ELR (cell line): Measurements from ENCODE around the gene COG8.

Experiments used
- DNase-seq: peaks from one replicate; pipeline ENCODE4 v3.0.0-alpha.2; 2015; ENCODE audit warnings: low read depth

The COG8 gene

DNA sequence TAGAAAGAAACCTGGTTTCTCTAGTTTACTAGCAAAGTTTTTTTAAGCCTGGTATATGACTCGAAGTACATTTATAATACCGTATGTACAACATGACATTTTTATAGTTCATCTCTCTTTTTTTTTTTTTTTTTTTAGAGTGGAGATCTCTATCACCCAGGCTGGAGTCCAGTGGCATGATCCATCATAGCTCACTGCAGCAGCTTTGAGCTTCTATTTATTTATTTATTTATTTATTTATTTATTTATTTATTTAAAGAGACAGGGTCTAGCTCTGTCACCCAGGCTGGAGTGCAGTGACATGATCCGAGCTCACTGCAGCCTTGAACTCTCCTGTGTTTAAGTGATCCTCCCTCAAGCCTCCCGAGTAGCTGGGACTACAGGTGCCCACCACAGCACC is 54.1 kb downstream of the COG8 start:
- no peak for DNase-seq

DNA sequence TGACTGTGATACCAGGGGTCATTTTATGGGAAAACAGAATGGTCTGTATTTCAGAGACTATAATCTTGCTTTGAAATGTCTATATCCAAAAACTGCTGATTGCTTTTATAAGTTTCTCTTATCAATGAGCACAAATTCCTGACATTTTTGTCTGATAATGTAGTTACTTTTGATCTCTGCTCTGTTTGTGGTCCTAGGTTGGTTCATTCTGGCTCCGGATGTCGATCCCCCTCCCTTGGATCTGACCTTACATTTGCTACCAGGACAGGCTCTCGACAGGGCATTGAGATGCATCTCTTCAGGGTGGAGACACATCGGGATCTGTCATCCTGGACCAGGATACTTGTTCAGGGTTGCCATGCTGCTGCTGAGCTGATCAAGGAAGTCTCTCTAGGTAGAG is 55.5 kb downstream of the COG8 start:
- DNase-seq: no peak

- no peak for DNase-seq
Measured at GRCh38 chr16:69277413-69277812, 62.0 kb downstream of the COG8 start.
